ENCODE data around the gene KCNA2.

Gene KCNA2

DNA sequence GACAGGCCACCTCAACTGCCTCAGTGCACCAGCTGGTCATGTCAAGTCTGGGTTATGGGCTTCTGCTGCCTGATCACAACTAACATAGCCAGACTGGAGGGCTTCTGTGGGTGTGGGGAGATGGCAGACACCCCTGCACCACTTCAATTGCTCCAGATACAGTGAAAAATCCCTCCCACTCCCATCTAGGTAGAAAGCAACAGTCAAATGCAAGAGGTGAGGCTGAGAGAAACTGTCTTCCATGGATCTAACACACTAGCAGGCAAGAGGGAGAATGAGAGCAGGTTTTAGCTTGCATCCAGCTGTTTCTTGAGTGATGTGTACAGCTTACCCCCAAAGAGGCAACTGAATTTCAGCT lies 10.8 kb downstream of the KCNA2 start:
- no peak overlapping the region for H3K4me3 ChIP-seq (replicated peaks; ENCODE audit: low read depth, low read length)
- TF ChIP-seq CTCF (IDR thresholded peaks at IDR 0.05; ENCODE audit: low read length, missing control alignments) = no peak
- no peak for DNase-seq (ENCODE audit: low read depth)

- DNase-seq (ENCODE audit: low read depth) = no peak
- H3K4me3 ChIP-seq (replicated peaks; ENCODE audit: low read depth, low read length) = no peak overlapping the region
- no peak for TF ChIP-seq CTCF (IDR thresholded peaks at IDR 0.05; ENCODE audit: low read length, missing control alignments)
These were observed 11.5 kb downstream of the KCNA2 start for GRCh38 chr1:110594456-110595352.

GRCh38 chr1:110593902-110594301 lies 12.3 kb downstream of the KCNA2 start:
- DNase-seq (ENCODE audit: low read depth) = no peak
- no peak for TF ChIP-seq CTCF (IDR thresholded peaks at IDR 0.05; ENCODE audit: low read length, missing control alignments)
- H3K4me3 ChIP-seq (replicated peaks; ENCODE audit: low read depth, low read length) = no peak overlapping the region

DNA sequence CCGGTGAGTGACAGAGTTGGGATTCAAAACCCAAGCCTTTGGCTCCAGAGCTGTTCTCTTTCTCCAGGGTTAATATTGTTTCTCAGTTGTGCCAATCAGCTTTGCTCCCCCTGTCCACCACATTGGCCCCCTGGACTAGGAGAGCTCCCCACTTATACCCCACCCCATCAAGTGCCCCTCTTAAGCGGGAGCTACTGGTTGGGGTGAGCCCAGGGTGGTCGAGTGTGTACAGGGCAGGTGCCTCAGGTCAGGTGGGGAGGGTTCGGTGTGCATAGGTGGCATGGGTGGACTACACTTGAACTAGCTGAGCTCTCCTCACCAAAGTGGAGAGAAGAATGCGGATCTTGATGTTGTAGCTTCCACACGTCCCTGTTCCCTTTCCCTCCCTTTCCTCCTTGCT lies 14.2 kb downstream of the KCNA2 start:
- no peak overlapping the region for H3K4me3 ChIP-seq (replicated peaks; ENCODE audit: low read depth, low read length)
- no peak for DNase-seq (ENCODE audit: low read depth)
- no peak for TF ChIP-seq CTCF (IDR thresholded peaks at IDR 0.05; ENCODE audit: low read length, missing control alignments)

GRCh38 chr1:110588991-110589390 lies 17.2 kb downstream of the KCNA2 start:
- no peak overlapping the region for H3K4me3 ChIP-seq (replicated peaks; ENCODE audit: low read depth, low read length)

DNA sequence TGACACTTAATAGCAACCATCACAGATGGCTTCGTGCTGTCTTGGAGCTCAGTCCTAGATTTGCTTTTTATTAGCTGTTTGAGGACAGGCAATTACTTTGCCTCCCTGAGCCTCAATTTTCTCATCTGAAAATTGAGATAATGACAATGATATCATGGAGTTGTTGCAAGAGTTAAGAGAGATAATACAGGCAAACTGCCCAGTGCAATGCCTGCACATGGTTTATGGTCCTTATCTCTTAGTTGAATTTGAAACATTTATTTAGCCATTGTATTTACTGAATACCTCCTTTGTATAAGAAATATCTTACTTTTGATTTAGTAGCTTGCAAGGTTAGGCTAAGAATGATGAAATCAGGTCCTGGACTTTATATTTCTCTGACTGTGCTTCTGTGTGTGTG lies 17.7 kb downstream of the KCNA2 start:
- no peak for TF ChIP-seq CTCF (IDR thresholded peaks at IDR 0.05; ENCODE audit: low read length, missing control alignments)
- no peak overlapping the region for H3K4me3 ChIP-seq (replicated peaks; ENCODE audit: low read depth, low read length)
- no peak for DNase-seq (ENCODE audit: low read depth)

More at GRCh38 chr1:110588991-110589390, 17.2 kb downstream of the KCNA2 start:
- no peak for TF ChIP-seq CTCF (IDR thresholded peaks at IDR 0.05; ENCODE audit: low read length, missing control alignments)
- no peak for DNase-seq (ENCODE audit: low read depth)

DNA sequence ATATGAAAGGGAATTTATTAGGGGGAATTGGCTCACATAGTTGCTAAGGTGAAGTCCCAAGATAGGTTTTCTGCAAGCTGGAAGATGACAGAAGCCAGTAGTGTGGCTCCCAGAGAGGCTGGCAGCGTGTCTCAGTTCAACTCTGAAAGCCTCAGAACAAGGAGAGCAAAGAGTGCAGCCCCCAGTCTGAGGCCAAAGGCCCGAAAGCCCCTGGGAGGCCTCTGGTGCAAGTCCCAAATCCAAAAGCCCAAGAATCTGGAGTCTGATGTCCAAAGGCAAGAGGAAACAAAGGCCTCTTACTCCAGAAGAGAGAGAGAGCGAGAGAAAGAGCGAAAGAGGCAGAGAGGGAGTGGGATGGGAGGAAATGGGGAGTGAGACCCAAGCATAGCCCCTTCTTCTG lies 18.3 kb downstream of the KCNA2 start:
- DNase-seq (ENCODE audit: low read depth) = no peak
- H3K4me3 ChIP-seq (replicated peaks; ENCODE audit: low read depth, low read length) = no peak overlapping the region
- TF ChIP-seq CTCF (IDR thresholded peaks at IDR 0.05; ENCODE audit: low read length, missing control alignments) = no peak
